ENCODE results near the gene MME. TPM values are rescaled to one million over a fixed set of nuclear protein-coding genes. Genes with fewer than 3 reads are reported as not detected.
A peak's percentile ranks its signal among the peaks of the same experiment; 100 is the strongest.

Gene MME
- total RNA-seq, 1 experiment from 2014 or later, result 23.9 TPM

DNA sequence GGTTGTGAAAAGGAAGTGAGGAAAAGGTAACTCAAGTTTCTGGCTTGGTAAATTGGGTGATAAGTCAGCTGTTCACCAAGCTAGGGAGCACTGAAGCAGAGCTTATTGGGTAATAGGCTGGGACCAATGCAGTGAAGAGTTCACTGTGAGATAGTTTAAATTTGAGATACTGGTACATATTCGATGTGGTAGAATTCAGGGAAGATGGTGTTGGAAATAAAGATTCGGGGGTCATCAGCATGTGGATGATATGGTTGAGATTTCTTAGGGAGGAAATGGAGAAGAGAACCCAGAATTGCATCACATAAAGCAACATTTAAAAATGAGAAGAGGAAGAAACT lies 16.9 kb downstream of the MME start:
- Mint-ChIP-seq H3K36me3 (peaks cover 13% of the 10 kb centered on the region; the same call in 1 of the 2 replicates), H3K27me3 (ENCODE audit: low read depth) (no peaks in the 10 kb centered on the region), H3K27ac (no peak overlapping the region), H3K4me3 (no peak overlapping the region), H3K4me1 (no peaks in the 10 kb centered on the region), H3K9me3 (peaks cover 8% of the 10 kb centered on the region)
- ATAC-seq (no peak), DNase-seq (ENCODE audit: low spot score) (no peak)
- ChIA-PET POLR2A (no interaction called here), CTCF (no interaction called here)
- TF ChIP-seq ZNF263 (CRISPR knock-in tag; IDR thresholded peaks at IDR 0.05; ENCODE audit: low read depth), result no peak
- TF ChIP-seq, protein P1, sequence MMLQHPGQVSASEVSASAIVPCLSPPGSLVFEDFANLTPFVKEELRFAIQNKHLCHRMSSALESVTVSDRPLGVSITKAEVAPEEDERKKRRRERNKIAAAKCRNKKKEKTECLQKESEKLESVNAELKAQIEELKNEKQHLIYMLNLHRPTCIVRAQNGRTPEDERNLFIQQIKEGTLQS (CRISPR knock-in tag; conservative IDR thresholded peaks at IDR 0.05), result no peak
- TF ChIP-seq JAZF1 (CRISPR knock-in tag; IDR thresholded peaks at IDR 0.05), result no peak
- TF ChIP-seq, protein P2, sequence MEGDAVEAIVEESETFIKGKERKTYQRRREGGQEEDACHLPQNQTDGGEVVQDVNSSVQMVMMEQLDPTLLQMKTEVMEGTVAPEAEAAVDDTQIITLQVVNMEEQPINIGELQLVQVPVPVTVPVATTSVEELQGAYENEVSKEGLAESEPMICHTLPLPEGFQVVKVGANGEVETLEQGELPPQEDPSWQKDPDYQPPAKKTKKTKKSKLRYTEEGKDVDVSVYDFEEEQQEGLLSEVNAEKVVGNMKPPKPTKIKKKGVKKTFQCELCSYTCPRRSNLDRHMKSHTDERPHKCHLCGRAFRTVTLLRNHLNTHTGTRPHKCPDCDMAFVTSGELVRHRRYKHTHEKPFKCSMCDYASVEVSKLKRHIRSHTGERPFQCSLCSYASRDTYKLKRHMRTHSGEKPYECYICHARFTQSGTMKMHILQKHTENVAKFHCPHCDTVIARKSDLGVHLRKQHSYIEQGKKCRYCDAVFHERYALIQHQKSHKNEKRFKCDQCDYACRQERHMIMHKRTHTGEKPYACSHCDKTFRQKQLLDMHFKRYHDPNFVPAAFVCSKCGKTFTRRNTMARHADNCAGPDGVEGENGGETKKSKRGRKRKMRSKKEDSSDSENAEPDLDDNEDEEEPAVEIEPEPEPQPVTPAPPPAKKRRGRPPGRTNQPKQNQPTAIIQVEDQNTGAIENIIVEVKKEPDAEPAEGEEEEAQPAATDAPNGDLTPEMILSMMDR (IDR thresholded peaks at IDR 0.05), result no peak
- no peak for TF ChIP-seq ZNF138 (CRISPR knock-in tag; conservative IDR thresholded peaks at IDR 0.05)
- TF ChIP-seq, protein P3, sequence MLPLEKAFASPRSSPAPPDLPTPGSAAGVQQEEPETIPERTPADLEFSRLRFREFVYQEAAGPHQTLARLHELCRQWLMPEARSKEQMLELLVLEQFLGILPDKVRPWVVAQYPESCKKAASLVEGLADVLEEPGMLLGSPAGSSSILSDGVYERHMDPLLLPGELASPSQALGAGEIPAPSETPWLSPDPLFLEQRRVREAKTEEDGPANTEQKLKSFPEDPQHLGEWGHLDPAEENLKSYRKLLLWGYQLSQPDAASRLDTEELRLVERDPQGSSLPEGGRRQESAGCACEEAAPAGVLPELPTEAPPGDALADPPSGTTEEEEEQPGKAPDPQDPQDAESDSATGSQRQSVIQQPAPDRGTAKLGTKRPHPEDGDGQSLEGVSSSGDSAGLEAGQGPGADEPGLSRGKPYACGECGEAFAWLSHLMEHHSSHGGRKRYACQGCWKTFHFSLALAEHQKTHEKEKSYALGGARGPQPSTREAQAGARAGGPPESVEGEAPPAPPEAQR (CRISPR knock-in tag; IDR thresholded peaks at IDR 0.05), result no peak
- TF ChIP-seq TP53 (CRISPR knock-in tag; IDR thresholded peaks at IDR 0.05), result no peak
- no peak for TF ChIP-seq HMGA2 (CRISPR knock-in tag; IDR thresholded peaks at IDR 0.05)
- TF ChIP-seq, protein P4, sequence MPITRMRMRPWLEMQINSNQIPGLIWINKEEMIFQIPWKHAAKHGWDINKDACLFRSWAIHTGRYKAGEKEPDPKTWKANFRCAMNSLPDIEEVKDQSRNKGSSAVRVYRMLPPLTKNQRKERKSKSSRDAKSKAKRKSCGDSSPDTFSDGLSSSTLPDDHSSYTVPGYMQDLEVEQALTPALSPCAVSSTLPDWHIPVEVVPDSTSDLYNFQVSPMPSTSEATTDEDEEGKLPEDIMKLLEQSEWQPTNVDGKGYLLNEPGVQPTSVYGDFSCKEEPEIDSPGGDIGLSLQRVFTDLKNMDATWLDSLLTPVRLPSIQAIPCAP (CRISPR knock-in tag; IDR thresholded peaks at IDR 0.05), result no peak
- TF ChIP-seq ZNF416 (CRISPR knock-in tag; IDR thresholded peaks at IDR 0.05), result no peak
- TF ChIP-seq, protein P5, sequence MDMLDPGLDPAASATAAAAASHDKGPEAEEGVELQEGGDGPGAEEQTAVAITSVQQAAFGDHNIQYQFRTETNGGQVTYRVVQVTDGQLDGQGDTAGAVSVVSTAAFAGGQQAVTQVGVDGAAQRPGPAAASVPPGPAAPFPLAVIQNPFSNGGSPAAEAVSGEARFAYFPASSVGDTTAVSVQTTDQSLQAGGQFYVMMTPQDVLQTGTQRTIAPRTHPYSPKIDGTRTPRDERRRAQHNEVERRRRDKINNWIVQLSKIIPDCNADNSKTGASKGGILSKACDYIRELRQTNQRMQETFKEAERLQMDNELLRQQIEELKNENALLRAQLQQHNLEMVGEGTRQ (CRISPR knock-in tag; IDR thresholded peaks at IDR 0.05), result no peak
- TF ChIP-seq, protein P6, sequence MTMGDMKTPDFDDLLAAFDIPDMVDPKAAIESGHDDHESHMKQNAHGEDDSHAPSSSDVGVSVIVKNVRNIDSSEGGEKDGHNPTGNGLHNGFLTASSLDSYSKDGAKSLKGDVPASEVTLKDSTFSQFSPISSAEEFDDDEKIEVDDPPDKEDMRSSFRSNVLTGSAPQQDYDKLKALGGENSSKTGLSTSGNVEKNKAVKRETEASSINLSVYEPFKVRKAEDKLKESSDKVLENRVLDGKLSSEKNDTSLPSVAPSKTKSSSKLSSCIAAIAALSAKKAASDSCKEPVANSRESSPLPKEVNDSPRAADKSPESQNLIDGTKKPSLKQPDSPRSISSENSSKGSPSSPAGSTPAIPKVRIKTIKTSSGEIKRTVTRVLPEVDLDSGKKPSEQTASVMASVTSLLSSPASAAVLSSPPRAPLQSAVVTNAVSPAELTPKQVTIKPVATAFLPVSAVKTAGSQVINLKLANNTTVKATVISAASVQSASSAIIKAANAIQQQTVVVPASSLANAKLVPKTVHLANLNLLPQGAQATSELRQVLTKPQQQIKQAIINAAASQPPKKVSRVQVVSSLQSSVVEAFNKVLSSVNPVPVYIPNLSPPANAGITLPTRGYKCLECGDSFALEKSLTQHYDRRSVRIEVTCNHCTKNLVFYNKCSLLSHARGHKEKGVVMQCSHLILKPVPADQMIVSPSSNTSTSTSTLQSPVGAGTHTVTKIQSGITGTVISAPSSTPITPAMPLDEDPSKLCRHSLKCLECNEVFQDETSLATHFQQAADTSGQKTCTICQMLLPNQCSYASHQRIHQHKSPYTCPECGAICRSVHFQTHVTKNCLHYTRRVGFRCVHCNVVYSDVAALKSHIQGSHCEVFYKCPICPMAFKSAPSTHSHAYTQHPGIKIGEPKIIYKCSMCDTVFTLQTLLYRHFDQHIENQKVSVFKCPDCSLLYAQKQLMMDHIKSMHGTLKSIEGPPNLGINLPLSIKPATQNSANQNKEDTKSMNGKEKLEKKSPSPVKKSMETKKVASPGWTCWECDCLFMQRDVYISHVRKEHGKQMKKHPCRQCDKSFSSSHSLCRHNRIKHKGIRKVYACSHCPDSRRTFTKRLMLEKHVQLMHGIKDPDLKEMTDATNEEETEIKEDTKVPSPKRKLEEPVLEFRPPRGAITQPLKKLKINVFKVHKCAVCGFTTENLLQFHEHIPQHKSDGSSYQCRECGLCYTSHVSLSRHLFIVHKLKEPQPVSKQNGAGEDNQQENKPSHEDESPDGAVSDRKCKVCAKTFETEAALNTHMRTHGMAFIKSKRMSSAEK (CRISPR knock-in tag; IDR thresholded peaks at IDR 0.05; ENCODE audit: borderline replicate concordance), result no peak
- TF ChIP-seq RELA (CRISPR knock-in tag; IDR thresholded peaks at IDR 0.05; ENCODE audit: borderline replicate concordance), result no peak
- no peak for TF ChIP-seq ESRRA (CRISPR knock-in tag; IDR thresholded peaks at IDR 0.05; ENCODE audit: borderline replicate concordance)
- no peak for TF ChIP-seq SOX15 (CRISPR knock-in tag; IDR thresholded peaks at IDR 0.05)

DNA sequence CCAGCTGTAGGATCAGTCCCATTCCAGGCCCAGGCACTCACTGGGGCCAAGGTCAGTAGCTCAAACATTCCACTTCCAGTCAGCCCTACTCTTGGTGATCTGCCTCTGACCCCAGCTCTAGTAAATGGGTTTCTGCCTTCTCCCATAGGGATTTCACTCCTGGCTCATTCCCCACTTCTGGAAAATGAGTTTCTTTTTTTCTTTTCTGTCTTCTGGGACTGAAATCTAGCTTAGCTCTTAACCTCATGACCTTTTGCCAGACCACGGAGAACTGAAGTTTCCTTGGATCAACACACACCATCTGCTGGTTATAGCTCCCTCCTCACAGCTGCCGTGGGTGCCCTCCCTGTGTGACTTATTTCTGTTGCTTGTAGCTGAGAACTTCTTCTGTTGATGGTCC lies 21.3 kb downstream of the MME start:
- Mint-ChIP-seq H3K27ac (peak overlapping the region; percentile 20; the same call in 1 of the 2 replicates), H3K36me3 (peaks cover 13% of the 10 kb centered on the region; the same call in 1 of the 2 replicates)
- TF ChIP-seq, protein P7, sequence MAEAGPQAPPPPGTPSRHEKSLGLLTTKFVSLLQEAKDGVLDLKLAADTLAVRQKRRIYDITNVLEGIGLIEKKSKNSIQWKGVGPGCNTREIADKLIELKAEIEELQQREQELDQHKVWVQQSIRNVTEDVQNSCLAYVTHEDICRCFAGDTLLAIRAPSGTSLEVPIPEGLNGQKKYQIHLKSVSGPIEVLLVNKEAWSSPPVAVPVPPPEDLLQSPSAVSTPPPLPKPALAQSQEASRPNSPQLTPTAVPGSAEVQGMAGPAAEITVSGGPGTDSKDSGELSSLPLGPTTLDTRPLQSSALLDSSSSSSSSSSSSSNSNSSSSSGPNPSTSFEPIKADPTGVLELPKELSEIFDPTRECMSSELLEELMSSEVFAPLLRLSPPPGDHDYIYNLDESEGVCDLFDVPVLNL (CRISPR knock-in tag; IDR thresholded peaks at IDR 0.05; ENCODE audit: borderline replicate concordance, low read depth), result no peak
- TF ChIP-seq, protein P8, sequence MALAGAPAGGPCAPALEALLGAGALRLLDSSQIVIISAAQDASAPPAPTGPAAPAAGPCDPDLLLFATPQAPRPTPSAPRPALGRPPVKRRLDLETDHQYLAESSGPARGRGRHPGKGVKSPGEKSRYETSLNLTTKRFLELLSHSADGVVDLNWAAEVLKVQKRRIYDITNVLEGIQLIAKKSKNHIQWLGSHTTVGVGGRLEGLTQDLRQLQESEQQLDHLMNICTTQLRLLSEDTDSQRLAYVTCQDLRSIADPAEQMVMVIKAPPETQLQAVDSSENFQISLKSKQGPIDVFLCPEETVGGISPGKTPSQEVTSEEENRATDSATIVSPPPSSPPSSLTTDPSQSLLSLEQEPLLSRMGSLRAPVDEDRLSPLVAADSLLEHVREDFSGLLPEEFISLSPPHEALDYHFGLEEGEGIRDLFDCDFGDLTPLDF (CRISPR knock-in tag; IDR thresholded peaks at IDR 0.05), result no peak
- TF ChIP-seq ZNF232 (CRISPR knock-in tag; IDR thresholded peaks at IDR 0.05) (no peak), ZBTB21 (CRISPR knock-in tag; IDR thresholded peaks at IDR 0.05; ENCODE audit: borderline replicate concordance) (no peak), SP1 (CRISPR knock-in tag; conservative IDR thresholded peaks at IDR 0.05) (no peak)
- TF ChIP-seq, protein P9, sequence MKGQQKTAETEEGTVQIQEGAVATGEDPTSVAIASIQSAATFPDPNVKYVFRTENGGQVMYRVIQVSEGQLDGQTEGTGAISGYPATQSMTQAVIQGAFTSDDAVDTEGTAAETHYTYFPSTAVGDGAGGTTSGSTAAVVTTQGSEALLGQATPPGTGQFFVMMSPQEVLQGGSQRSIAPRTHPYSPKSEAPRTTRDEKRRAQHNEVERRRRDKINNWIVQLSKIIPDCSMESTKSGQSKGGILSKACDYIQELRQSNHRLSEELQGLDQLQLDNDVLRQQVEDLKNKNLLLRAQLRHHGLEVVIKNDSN (CRISPR knock-in tag; IDR thresholded peaks at IDR 0.05), result no peak
- TF ChIP-seq, protein P10, sequence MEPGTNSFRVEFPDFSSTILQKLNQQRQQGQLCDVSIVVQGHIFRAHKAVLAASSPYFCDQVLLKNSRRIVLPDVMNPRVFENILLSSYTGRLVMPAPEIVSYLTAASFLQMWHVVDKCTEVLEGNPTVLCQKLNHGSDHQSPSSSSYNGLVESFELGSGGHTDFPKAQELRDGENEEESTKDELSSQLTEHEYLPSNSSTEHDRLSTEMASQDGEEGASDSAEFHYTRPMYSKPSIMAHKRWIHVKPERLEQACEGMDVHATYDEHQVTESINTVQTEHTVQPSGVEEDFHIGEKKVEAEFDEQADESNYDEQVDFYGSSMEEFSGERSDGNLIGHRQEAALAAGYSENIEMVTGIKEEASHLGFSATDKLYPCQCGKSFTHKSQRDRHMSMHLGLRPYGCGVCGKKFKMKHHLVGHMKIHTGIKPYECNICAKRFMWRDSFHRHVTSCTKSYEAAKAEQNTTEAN (CRISPR knock-in tag; IDR thresholded peaks at IDR 0.05), result no peak

More for the DNA sequence above, 21.3 kb downstream of the MME start:
- ChIA-PET CTCF (no interaction called here), POLR2A (no interaction called here)
- no peak for ATAC-seq
- no peak for DNase-seq (ENCODE audit: low spot score)
- Mint-ChIP-seq H3K4me3 (no peak overlapping the region), H3K27me3 (ENCODE audit: low read depth) (no peaks in the 10 kb centered on the region), H3K4me1 (peaks cover 5% of the 10 kb centered on the region), H3K9me3 (peaks cover 8% of the 10 kb centered on the region)

Data from WTC11 (cell line).